ENCODE measurements around the gene SLIT3.

SLIT3 gene

GRCh38 chr5:169089343-169089742 is 211.6 kb downstream of the SLIT3 start:
- H3K27ac ChIP-seq = no peak overlapping the region
- TF ChIP-seq CTCF (conservative IDR thresholded peaks at IDR 0.05) = no peak

- TF ChIP-seq CTCF (conservative IDR thresholded peaks at IDR 0.05) = no peak
- H3K27ac ChIP-seq = no peak overlapping the region
Measured at GRCh38 chr5:169088028-169088725, 212.8 kb downstream of the SLIT3 start.

- TF ChIP-seq CTCF (conservative IDR thresholded peaks at IDR 0.05) = no peak
- no peak overlapping the region for H3K27ac ChIP-seq
Measured at GRCh38 chr5:169085636-169086035, 215.3 kb downstream of the SLIT3 start.

GRCh38 chr5:169085212-169085611 is 215.7 kb downstream of the SLIT3 start:
- no peak for TF ChIP-seq CTCF (conservative IDR thresholded peaks at IDR 0.05)

GRCh38 chr5:169084775-169085174 is 216.2 kb downstream of the SLIT3 start:
- no peak for TF ChIP-seq CTCF (conservative IDR thresholded peaks at IDR 0.05)
- no peak overlapping the region for H3K27ac ChIP-seq

More at GRCh38 chr5:169085212-169085611, 215.7 kb downstream of the SLIT3 start:
- H3K27ac ChIP-seq = no peak overlapping the region

- TF ChIP-seq CTCF (conservative IDR thresholded peaks at IDR 0.05) = no peak
- no peak overlapping the region for H3K27ac ChIP-seq
Measured at GRCh38 chr5:169083394-169084018, 217.4 kb downstream of the SLIT3 start.

GRCh38 chr5:169081000-169081724 is 219.8 kb downstream of the SLIT3 start:
- no peak overlapping the region for H3K27ac ChIP-seq
- TF ChIP-seq CTCF (conservative IDR thresholded peaks at IDR 0.05) = no peak

All from VCaP (cell line).